ENCODE results near the gene DGKZ. TPM values are rescaled to one million over a fixed set of nuclear protein-coding genes. Genes with fewer than 3 reads are reported as not detected.
"Not testable (repeated sequence)": the region's sequence is repeated elsewhere in the genome, so short reads cannot be mapped to it uniquely, and the experiment has no call there.

Gene DGKZ
- total RNA-seq, 1 experiment from 2014 or later, result 59.3 TPM

DNA sequence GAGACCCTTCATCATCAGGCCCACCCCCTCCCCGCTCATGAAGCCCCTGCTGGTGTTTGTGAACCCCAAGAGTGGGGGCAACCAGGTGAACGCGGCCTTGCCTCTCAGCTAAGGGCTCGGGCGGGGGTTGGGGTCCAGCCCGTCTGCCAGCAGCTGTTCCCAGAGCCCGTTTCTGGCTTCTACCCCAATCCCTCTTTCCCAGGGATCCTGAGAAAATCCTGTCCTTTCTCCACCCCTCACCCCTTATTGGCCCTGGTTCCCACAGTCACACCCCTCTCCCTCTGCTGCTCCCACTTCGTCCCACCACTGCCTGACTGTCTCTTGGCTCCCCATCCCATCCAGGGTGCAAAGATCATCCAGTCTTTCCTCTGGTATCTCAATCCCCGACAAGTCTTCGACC is 24.8 kb downstream of the DGKZ start:
- peaks cover 6% of the 10 kb centered on the region; the same call in 1 of the 2 replicates for H3K4me1 ChIP-seq
- no TSS peak for BruUV-seq (replicated peaks)
- H3K4me3 ChIP-seq (ENCODE audit: low read depth, low read length), result no peak overlapping the region
- Mint-ChIP-seq H3K9me3 (ENCODE audit: unreplicated experiment) (no peaks in the 10 kb centered on the region), H3K27me3 (ENCODE audit: insufficient read depth, unreplicated experiment) (no peaks in the 10 kb centered on the region), H3K4me3 (ENCODE audit: unreplicated experiment) (no peak overlapping the region), H3K27ac (ENCODE audit: unreplicated experiment) (no peak overlapping the region), H3K36me3 (ENCODE audit: insufficient read depth, unreplicated experiment) (peaks cover 50% of the 10 kb centered on the region), H3K4me1 (ENCODE audit: low read depth, unreplicated experiment) (no peaks in the 10 kb centered on the region)
- DNase-seq, result no peak
- ChIA-PET CTCF (no interaction called here), POLR2A (interaction anchor here (0.6 kb wide), 1 partner anchor 128 kb away, joined by 3 read pairs; no protein-coding TSS in a partner anchor)
- TF ChIP-seq, protein P1, sequence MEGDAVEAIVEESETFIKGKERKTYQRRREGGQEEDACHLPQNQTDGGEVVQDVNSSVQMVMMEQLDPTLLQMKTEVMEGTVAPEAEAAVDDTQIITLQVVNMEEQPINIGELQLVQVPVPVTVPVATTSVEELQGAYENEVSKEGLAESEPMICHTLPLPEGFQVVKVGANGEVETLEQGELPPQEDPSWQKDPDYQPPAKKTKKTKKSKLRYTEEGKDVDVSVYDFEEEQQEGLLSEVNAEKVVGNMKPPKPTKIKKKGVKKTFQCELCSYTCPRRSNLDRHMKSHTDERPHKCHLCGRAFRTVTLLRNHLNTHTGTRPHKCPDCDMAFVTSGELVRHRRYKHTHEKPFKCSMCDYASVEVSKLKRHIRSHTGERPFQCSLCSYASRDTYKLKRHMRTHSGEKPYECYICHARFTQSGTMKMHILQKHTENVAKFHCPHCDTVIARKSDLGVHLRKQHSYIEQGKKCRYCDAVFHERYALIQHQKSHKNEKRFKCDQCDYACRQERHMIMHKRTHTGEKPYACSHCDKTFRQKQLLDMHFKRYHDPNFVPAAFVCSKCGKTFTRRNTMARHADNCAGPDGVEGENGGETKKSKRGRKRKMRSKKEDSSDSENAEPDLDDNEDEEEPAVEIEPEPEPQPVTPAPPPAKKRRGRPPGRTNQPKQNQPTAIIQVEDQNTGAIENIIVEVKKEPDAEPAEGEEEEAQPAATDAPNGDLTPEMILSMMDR (IDR thresholded peaks at IDR 0.05; ENCODE audit: insufficient read depth in 1 of 2, low read depth in 1 of 2, low read length in 1 of 2, severe bottlenecking in 1 of 2, unreplicated experiment in 1 of 2), result no peak
- intact Hi-C loops (cut with micrococcal nuclease; ENCODE audit: unreplicated experiment), result no loop called here
- H3K27me3 ChIP-seq (replicated peaks; ENCODE audit: control insufficient read depth, insufficient read depth, low read length), result no peaks in the 10 kb centered on the region
- peaks cover 5% of the 10 kb centered on the region for H3K36me3 ChIP-seq (ENCODE audit: control insufficient read depth, insufficient read depth, low read length)
- H3K9me3 ChIP-seq, result no peaks in the 10 kb centered on the region

DNA sequence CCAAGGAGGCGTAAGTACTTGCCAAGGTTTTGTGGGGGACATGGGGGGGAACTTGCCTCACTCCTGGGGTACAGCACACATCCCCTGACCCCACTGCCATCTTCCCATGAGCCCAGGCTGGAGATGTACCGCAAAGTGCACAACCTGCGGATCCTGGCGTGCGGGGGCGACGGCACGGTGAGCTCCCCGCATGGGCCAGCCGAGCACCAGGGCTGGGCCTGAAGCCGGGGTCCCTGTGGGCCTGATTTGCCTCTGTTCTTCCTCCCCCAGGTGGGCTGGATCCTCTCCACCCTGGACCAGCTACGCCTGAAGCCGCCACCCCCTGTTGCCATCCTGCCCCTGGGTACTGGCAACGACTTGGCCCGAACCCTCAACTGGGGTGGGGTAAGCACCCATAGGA is 25.2 kb downstream of the DGKZ start:
- CTCF ChIA-PET, result not testable (repeated sequence)
- H3K36me3 Mint-ChIP-seq (ENCODE audit: insufficient read depth, unreplicated experiment), result peaks cover 52% of the 10 kb centered on the region
- POLR2A ChIA-PET, result interaction anchor here (0.6 kb wide), 1 partner anchor 128 kb away, joined by 3 read pairs; no protein-coding TSS in a partner anchor

DNA sequence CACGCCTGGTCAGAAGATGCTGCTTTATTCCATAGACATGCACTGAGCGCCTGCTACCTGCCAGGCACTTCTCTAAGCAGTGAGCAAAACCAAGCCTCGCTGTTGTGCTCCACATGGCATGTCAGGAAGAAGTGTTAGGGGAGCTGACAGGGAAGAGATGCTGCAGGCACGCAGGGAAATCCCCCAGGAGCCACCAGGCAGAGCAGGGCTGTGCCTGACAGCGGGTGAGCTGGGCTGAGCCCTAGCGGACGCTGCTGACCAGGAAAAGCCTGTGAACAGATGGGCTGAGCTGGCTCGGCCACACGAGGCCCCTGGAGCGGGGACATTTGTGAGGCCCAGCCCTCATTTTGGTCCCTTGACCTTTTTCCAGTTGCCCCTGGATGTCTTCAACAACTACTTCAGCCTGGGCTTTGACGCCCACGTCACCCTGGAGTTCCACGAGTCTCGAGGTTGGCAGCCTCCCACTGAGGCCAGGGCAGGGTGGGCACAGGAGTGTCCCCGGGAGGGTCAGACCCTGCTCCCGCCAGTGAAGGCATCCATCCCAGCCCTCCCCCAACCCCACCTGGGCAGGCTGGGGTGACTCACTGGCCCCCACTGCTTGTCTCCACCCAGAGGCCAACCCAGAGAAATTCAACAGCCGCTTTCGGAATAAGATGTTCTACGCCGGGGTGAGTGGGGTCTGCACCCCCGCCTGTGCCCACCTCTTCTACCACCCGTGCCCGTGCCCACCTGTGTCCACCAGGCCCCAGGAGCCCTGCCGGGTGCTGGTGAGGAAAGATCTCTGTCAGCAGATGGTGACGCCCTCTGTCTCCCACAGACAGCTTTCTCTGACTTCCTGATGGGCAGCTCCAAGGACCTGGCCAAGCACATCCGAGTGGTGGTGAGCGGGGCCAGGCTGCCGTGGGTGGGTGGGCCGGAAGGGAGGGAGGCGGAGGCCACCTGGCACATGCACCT is 26.8 kb downstream of the DGKZ start:
- Histone ChIP-seq H3K4me3 (ENCODE audit: low read depth, low read length) (no peak overlapping the region), H3K9me3 (no peaks in the 10 kb centered on the region), H3K36me3 (ENCODE audit: control insufficient read depth, insufficient read depth, low read length) (no peaks in the 10 kb centered on the region; the same call in 1 of the 2 replicates), H3K27me3 (replicated peaks; ENCODE audit: control insufficient read depth, insufficient read depth, low read length) (no peaks in the 10 kb centered on the region), H3K4me1 (peaks cover 6% of the 10 kb centered on the region)
- ChIA-PET POLR2A (no interaction called here), CTCF (no interaction called here)
- H3K27ac Mint-ChIP-seq (ENCODE audit: unreplicated experiment), result no peak overlapping the region
- H3K4me1 Mint-ChIP-seq (ENCODE audit: low read depth, unreplicated experiment), result no peaks in the 10 kb centered on the region
- TF ChIP-seq, protein P1 (IDR thresholded peaks at IDR 0.05; ENCODE audit: insufficient read depth in 1 of 2, low read depth in 1 of 2, low read length in 1 of 2, severe bottlenecking in 1 of 2, unreplicated experiment in 1 of 2), result no peak
- no peak overlapping the region for H3K4me3 Mint-ChIP-seq (ENCODE audit: unreplicated experiment)
- intact Hi-C loops (cut with micrococcal nuclease; ENCODE audit: unreplicated experiment), result no loop called here
- BruUV-seq (replicated peaks), result no TSS peak
- H3K9me3 Mint-ChIP-seq (ENCODE audit: unreplicated experiment), result no peaks in the 10 kb centered on the region
- peaks cover 50% of the 10 kb centered on the region for H3K36me3 Mint-ChIP-seq (ENCODE audit: insufficient read depth, unreplicated experiment)
- DNase-seq, result no peak
- no peaks in the 10 kb centered on the region for H3K27me3 Mint-ChIP-seq (ENCODE audit: insufficient read depth, unreplicated experiment)

More for the DNA sequence above, 25.2 kb downstream of the DGKZ start:
- H3K36me3 ChIP-seq (ENCODE audit: control insufficient read depth, insufficient read depth, low read length); DNase-seq; H3K4me3 ChIP-seq (ENCODE audit: low read depth, low read length); BruUV-seq (replicated peaks); H3K27me3 ChIP-seq (replicated peaks; ENCODE audit: control insufficient read depth, insufficient read depth, low read length); intact Hi-C loops (cut with micrococcal nuclease; ENCODE audit: unreplicated experiment); H3K4me1 Mint-ChIP-seq (ENCODE audit: low read depth, unreplicated experiment); H3K9me3 ChIP-seq; H3K4me3 Mint-ChIP-seq (ENCODE audit: unreplicated experiment); H3K9me3 Mint-ChIP-seq (ENCODE audit: unreplicated experiment); H3K27ac Mint-ChIP-seq (ENCODE audit: unreplicated experiment); H3K4me1 ChIP-seq; H3K27me3 Mint-ChIP-seq (ENCODE audit: insufficient read depth, unreplicated experiment): not testable (repeated sequence)
